Mammary epithelial cell (primary cell): Measurements from ENCODE around the gene ADAMTS17.

Experiments used
- EZH2 ChIP-seq: IDR thresholded peaks from 2 replicates; pipeline ENCODE4 v1.6.1; 2012; ENCODE audit warnings: low read length, inconsistent platforms, borderline replicate concordance
- TF ChIP-seq, protein P1 (sequence below), 2 donors: IDR thresholded peaks in 1 of 2; conservative IDR thresholded peaks in 1 of 2; 2 replicates each; pipeline ENCODE4 v1.5.1; 2011 to 2012; ENCODE audit warnings: inconsistent platforms in 2 of 2, low read length in 2 of 2, mild to moderate bottlenecking in 2 of 2, control low read depth in 1 of 2, low read depth in 1 of 2; ENCODE audit not compliant: insufficient read depth in 1 of 2; ENCODE audit errors: extremely low read depth in 1 of 2

GRCh38 chr15:100372739-100373119 is 31.0 kb upstream of the ADAMTS17 start:
- TF ChIP-seq, protein P1, sequence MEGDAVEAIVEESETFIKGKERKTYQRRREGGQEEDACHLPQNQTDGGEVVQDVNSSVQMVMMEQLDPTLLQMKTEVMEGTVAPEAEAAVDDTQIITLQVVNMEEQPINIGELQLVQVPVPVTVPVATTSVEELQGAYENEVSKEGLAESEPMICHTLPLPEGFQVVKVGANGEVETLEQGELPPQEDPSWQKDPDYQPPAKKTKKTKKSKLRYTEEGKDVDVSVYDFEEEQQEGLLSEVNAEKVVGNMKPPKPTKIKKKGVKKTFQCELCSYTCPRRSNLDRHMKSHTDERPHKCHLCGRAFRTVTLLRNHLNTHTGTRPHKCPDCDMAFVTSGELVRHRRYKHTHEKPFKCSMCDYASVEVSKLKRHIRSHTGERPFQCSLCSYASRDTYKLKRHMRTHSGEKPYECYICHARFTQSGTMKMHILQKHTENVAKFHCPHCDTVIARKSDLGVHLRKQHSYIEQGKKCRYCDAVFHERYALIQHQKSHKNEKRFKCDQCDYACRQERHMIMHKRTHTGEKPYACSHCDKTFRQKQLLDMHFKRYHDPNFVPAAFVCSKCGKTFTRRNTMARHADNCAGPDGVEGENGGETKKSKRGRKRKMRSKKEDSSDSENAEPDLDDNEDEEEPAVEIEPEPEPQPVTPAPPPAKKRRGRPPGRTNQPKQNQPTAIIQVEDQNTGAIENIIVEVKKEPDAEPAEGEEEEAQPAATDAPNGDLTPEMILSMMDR (conservative IDR thresholded peaks at IDR 0.05 in 1 of 2, IDR thresholded peaks at IDR 0.05 in 1 of 2; ENCODE audit: extremely low read depth in 1 of 2, insufficient read depth in 1 of 2, low read depth in 1 of 2, low read length in 2 of 2) = no peak
- TF ChIP-seq EZH2 = no peak
